Large intestine (tissue), 3 donors: ENCODE measurements around the gene TAF1D. TPM values are rescaled to one million over a fixed set of nuclear protein-coding genes. Genes with fewer than 3 reads are reported as not detected.

Experiments
- DNase-seq, 2 donors: peaks; one replicate each; pipeline versions ENCODE4 v3.0.0 to v3.0.0-alpha.2; 2013
- H3K27ac ChIP-seq: one replicate; pipeline ENCODE4 v1.5.1; 2013; ENCODE audit warnings: low read length
- H3K27me3 ChIP-seq: 2 replicates; pipeline ENCODE4 v1.6.1; 2013; ENCODE audit warnings: low read length; ENCODE audit not compliant: control insufficient read depth, insufficient read depth
- H3K36me3 ChIP-seq: 2 replicates; pipeline ENCODE4 v1.6.1; 2013; ENCODE audit warnings: low read length; ENCODE audit not compliant: control insufficient read depth, insufficient read depth
- H3K4me1 ChIP-seq: one replicate; pipeline ENCODE4 v1.6.1; 2013; ENCODE audit warnings: low read length; ENCODE audit not compliant: control insufficient read depth, insufficient read depth
- H3K4me3 ChIP-seq: one replicate; pipeline ENCODE4 v1.5.1; 2013; ENCODE audit warnings: low read length
- H3K9me3 ChIP-seq: one replicate; pipeline ENCODE4 v1.6.1; 2013; ENCODE audit warnings: mild to moderate bottlenecking, low read depth, low read length, moderate library complexity; ENCODE audit not compliant: control insufficient read depth
- WGBS: methylation state at CpG from one replicate; pipeline ENCODE4 v1.1.5; 2013; ENCODE audit warnings: low lambda C conversion rate; ENCODE audit not compliant: insufficient coverage; 5-methylcytosine and 5-hydroxymethylcytosine counted together
- polyA plus RNA-seq: library from polyadenylated mRNA; unstranded; fragments of 120-200 nt; gene quantifications from one replicate; pipeline ENCODE4 v1.2.1, GENCODE V29; 2013

The TAF1D gene
- polyA plus RNA-seq, 1 donor = 176 TPM

DNA sequence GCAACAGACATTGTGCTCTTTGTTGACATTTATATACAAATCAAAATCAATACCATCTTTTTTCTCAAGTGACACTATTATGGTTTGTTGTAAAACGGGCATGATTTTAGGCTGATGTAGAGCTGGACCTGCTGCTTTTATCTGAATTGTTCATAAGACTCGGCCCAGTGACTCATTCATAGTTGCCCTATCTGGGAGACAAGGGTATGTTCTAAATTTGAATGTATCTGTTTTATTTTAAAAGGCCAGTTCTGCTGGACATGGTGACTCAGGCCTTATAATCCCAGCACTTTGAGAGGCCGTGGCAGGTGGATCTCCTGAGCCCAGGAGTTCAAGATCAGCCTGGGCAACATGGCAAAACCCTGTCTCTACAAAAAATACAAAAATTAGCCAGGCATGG lies 40.5 kb downstream of the TAF1D start:
- no peak overlapping the region for H3K27ac ChIP-seq
- no CpG with 5 or more reads among the region's 3 CpGs for WGBS
- H3K9me3 ChIP-seq = no peaks in the 10 kb centered on the region
- DNase-seq = no peak
- H3K4me1 ChIP-seq = no peaks in the 10 kb centered on the region
- H3K27me3 ChIP-seq = no peaks in the 10 kb centered on the region
- H3K36me3 ChIP-seq = peaks cover 65% of the 10 kb centered on the region
- no peak overlapping the region for H3K4me3 ChIP-seq

GRCh38 chr11:93697611-93698010 lies 43.7 kb downstream of the TAF1D start:
- DNase-seq = no peak
- Histone ChIP-seq H3K27ac (no peak overlapping the region), H3K27me3 (no peaks in the 10 kb centered on the region), H3K4me3 (no peak overlapping the region), H3K4me1 (no peaks in the 10 kb centered on the region), H3K36me3 (peaks cover 66% of the 10 kb centered on the region), H3K9me3 (no peaks in the 10 kb centered on the region)
- no CpG with 5 or more reads among the region's 4 CpGs for WGBS

GRCh38 chr11:93694557-93694956 lies 46.7 kb downstream of the TAF1D start:
- H3K27ac ChIP-seq = no peak overlapping the region
- DNase-seq = no peak
- H3K36me3 ChIP-seq = peaks cover 67% of the 10 kb centered on the region
- no peaks in the 10 kb centered on the region for H3K4me1 ChIP-seq
- H3K27me3 ChIP-seq = no peaks in the 10 kb centered on the region
- H3K4me3 ChIP-seq = no peak overlapping the region
- no peaks in the 10 kb centered on the region for H3K9me3 ChIP-seq

GRCh38 chr11:93694109-93694508 lies 47.2 kb downstream of the TAF1D start:
- Histone ChIP-seq H3K27ac (no peak overlapping the region), H3K9me3 (no peaks in the 10 kb centered on the region), H3K27me3 (no peaks in the 10 kb centered on the region), H3K4me1 (no peaks in the 10 kb centered on the region), H3K4me3 (no peak overlapping the region), H3K36me3 (peaks cover 67% of the 10 kb centered on the region)
- 100% methylated on average over 1 of the region's 2 CpGs for WGBS
- DNase-seq = no peak

DNA sequence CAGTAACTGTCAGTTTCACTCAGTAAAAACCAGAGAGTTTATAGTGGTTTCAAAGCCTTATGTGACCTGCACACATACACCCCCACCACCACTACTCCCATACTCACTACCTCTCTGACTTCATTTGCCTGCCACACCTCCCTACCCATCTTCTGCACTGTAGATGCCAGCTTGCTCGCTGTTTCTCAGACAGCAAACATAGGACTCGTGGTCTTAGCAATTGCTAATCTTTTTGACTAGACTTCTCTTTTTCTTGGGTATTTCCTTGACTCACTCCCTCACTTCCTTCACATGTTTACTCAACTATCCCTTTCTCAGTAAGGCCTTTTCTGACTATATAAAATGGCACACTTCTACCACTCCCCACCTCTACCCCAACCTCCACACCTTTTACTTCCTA lies 52.1 kb downstream of the TAF1D start:
- H3K36me3 ChIP-seq = peaks cover 50% of the 10 kb centered on the region

GRCh38 chr11:93686812-93687211 lies 54.5 kb downstream of the TAF1D start:
- H3K27ac ChIP-seq = no peak overlapping the region
- no peaks in the 10 kb centered on the region for H3K9me3 ChIP-seq
- peaks cover 63% of the 10 kb centered on the region for H3K36me3 ChIP-seq
- no peaks in the 10 kb centered on the region for H3K4me1 ChIP-seq
- WGBS = no CpG with 5 or more reads among the region's 1 CpG
- no peaks in the 10 kb centered on the region for H3K27me3 ChIP-seq
- H3K4me3 ChIP-seq = no peak overlapping the region
- DNase-seq = no peak

More for the DNA sequence above, 52.1 kb downstream of the TAF1D start:
- Histone ChIP-seq H3K27me3 (no peaks in the 10 kb centered on the region), H3K4me1 (no peaks in the 10 kb centered on the region), H3K9me3 (no peaks in the 10 kb centered on the region), H3K27ac (no peak overlapping the region), H3K4me3 (no peak overlapping the region)
- WGBS = 50% methylated on average over 2 of the region's 2 CpGs
- no peak for DNase-seq

GRCh38 chr11:93686226-93686625 lies 55.1 kb downstream of the TAF1D start:
- Histone ChIP-seq H3K36me3 (peaks cover 64% of the 10 kb centered on the region), H3K4me1 (no peaks in the 10 kb centered on the region), H3K27me3 (no peaks in the 10 kb centered on the region), H3K9me3 (no peaks in the 10 kb centered on the region), H3K4me3 (no peak overlapping the region), H3K27ac (no peak overlapping the region)
- no peak for DNase-seq
- WGBS = no CpG with 5 or more reads among the region's 2 CpGs

Other genes with a start within 250 kb of the TAF1D start
- gene SMCO4, start 198.1 kb downstream of the TAF1D start, polyA plus RNA-seq = 47.9 TPM
- 15.3 TPM for gene CEP295, start 79.8 kb downstream of the TAF1D start, polyA plus RNA-seq
- 86.6 TPM for gene C11orf54, start 177 bp upstream of the TAF1D start, polyA plus RNA-seq
- gene MED17, start 42.8 kb upstream of the TAF1D start, polyA plus RNA-seq = 33.7 TPM
- 1.9 TPM for gene VSTM5, start 109.1 kb upstream of the TAF1D start, polyA plus RNA-seq